DMS114 treated with DMSO at 0.1 percent for 48 hours (cell line): Measurements from ENCODE around the gene ZNF143.
"Not testable (repeated sequence)": the region's sequence is repeated elsewhere in the genome, so short reads cannot be mapped to it uniquely, and the experiment has no call there.

Source experiments
- DNase-seq: peaks from one replicate; lab custom pipeline; 2025; ENCODE audit not compliant: unreplicated experiment; lab: John Stamatoyannopoulos, UW

Gene ZNF143

DNA sequence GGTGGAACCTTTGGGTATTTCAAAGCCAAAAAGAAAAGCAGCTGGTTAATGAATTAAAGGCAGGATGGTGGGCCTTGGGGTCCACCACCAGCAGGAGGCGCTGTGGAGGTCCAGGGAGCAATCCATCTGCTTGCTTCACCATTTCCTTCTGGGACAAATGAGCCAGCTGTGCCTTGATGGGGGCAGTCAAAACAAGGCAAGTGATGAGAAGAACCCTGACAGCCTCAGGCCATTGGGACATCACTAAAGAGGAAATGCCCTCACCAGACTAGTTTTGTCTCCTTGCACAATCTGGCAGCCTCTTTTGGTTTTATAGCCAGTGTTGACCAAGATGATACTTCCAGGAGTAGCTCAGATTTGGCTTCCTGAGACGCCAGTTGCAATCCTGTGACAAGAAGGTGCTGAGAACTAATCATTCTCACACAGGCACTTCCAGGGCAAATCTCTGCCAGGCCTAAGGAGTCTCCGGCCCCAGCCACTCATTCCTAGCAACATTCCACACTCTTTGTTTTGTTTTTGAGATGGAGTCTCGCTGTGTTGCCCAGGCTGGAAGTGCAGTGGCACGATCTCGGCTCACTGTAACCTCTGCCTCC, 74.5 kb downstream of the ZNF143 start:
- DNase-seq, result no peak

DNA sequence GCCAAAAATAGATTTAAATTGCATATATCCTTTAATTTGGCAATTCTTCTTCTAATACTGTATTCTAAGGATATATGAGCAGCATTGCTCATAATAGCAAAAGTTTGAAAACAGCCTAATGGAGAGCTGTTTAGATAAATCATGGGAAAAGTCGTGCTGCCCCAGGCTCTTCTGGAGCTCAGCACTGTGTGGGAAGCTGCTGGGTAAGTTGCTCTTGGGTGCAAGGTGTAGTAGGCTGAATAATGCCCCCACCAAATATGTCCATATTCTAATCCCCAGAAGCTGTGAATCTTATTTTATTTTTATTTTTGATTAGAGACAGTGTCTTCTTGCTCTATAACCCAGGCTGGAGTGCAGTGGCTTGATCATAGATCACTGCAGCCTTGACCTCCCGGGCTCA, 77.7 kb downstream of the ZNF143 start:
- no peak for DNase-seq

DNA sequence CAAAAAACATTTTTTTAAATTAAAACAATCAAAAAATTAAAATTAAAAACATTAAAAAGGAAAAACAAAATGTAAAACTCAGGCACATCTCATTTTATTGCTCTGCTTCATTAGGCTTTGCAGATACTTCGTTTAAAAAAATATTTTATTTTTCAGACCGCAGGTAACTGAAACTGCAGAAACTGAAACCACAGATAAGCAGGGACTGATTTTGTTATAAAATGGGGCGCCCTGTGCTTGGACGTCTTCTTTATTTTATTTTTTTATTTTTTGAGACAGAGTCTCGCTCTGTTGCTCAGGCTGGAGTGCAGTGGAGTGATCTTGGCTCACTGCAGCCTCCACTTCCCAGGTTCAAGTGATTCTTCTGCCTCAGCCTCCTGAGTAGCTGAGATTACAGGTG, 88.4 kb downstream of the ZNF143 start:
- DNase-seq, result not testable (repeated sequence)

DNA sequence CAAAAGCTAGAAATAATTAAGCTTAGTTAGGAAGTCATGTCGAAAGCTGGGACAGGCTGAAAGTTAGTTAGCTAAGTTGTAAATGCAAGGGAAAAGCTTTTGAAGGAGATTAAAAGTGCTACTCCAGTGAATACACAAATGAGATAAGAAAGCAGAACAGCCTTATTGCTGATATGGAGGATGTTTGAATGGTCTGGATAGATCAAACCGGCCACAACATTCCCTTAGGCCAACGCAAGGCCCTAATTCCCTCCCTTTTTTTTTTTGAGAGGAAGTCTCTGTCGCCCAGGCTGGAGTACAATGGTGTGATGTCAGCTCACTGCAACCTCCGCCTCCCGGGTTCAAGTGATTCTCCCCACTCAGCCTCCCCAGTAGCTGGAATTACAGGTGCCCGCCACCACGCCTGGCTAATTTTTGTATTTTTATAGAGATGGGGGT, 89.4 kb downstream of the ZNF143 start:
- no peak for DNase-seq

DNA sequence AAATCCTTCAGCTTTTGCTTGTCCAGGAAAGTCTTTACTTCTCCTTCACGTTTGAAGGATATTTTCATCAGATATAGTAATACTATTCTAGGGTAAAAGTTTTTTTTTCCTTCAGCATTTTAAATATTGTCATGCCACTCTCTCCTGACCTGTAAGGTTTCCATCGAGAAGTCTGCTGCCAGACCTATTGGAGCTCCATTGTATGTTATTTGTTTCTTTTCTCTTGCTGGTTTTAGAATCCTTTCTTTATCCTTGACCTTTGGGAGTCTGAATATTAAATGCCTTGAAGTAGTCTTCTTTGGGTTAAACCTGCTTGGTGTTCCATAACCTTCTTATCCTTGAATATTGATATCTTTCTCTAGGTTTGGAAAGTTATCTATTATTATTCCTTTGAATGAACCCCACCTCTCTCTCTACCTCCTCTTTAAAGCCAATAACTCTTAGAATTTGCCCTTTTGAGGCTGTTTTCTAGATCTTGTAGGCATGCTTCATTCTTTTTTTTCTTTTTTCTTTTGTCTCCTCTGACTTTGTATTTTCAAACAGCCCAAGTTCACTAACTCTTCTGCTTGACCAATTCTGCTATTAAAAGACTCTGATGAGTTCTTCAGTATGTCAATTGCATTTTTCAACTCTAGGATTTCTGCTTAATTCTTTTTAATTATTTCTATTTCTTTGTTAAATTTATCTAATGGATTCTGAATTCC, 100.6 kb downstream of the ZNF143 start:
- no peak for DNase-seq

DNA sequence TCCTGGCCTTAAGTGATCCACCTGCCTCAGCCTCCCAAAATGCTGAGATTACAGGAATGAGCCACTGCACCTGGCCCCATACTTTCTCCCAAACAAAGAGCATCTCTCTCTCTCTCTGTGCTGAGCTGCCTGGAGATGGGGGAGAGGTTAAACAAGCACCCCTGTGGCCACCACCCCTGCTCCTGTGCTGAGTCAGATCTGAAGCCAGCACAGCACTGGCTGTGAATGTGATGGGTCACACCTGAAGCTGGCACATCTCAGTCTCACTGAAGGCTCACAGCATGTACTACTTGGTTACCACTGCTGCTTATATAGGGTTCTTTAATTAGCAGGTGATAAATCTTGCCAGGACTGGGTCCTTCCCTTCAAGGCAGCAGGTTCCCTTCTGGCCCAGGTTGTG, 101.9 kb downstream of the ZNF143 start:
- DNase-seq, result no peak

DNA sequence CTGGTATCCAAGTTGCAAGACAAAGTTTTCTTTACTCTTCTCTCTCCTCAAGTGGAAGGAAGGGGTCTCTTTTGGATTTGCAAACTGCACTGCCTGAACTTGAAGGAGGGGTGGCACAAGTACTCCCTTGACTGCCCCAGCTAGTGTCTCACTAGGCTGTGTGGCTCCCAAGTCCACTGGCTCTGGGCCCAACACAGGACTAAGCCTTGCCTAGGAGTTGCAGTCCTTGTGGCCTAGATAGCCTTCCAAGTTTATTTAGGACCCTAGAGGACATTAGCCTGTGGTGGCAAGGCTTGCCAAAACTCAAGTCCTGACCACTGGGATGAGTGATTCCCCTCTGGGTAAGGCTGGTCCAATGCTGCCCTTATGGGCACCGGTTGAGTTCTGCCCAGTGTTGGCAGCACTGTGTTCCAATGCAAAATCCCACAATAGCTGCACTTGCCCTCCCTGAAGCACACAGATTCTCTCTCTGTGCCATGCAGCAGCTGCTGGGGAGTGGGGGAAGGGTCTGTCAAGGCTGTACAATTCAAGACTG, 102.5 kb downstream of the ZNF143 start:
- DNase-seq, result no peak

DNA sequence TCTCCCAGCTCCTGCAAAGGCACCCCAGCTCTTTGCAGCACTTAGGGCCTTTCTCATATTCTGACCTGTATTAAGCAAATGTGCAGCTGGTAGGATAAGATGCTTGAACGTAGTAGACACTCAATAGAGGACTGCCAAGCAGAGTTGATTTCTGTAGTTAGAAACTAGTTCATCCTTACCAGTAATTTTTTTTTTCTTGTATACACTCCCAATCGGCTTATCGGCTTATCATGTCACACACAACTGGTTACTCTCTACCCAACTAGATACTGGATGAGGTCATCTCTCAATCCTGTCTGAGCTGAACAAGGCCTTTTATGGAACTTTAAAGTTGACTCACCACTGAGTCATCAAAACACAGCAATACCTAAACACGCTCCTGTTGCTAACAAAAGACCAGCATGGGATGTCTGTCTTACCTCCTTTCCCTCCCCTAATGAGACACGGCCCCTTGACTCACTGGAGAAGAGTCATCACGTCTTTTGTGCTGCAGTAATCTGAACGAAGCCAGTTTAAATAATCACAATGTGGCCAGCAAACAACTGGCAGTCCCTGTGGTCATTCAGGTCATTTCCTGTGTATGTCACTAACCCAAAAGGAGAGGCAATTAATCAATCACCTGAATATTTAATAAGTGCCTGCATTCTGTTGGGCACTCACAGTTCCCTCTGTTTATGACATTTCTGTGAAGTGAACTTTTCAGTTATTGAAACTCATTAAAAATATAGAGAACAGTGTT, 105.2 kb downstream of the ZNF143 start:
- no peak for DNase-seq

DNA sequence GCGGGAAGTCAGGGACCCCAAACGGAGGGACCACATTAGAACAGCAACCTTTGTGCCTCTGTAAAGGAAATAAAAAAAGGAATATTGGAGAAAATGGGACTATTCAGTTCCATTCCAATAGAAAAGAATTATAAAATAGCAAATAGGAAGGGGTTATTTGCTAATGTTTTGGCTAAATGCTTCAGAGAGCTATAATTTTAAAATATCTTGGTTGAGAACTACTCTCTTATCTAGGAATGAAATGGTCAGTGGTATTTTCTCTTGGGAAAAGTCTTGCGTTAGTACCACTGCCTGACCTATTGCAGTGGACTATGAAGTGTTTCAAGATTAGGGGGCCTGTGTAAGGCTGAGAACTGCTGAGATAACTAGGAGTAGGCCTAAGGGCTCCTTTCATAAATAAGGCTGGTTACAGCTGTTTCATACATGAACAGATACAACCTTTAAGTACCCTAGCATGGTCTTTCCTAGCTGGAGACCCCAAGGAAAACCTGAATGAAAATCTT, 105.8 kb downstream of the ZNF143 start:
- no peak for DNase-seq

DNA sequence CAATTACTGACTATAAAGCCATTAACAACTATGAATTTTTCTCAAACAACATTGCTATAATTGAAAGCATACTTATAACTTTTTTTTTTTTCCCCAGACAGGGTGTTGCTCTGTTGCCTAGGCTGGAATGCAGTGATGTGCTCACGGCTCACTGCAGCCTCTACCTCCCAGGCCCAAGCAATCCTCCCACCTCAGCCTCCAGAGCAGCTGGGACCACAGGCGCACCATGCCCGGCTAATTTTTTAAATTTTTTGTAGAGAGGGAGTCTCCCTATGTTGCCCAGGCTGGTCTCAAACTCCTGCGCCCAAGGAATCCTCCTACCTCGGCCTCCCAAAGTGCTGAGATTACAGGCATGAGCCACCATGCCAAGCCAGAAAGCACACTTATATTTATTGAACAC, 106.6 kb downstream of the ZNF143 start:
- DNase-seq, result no peak

DNA sequence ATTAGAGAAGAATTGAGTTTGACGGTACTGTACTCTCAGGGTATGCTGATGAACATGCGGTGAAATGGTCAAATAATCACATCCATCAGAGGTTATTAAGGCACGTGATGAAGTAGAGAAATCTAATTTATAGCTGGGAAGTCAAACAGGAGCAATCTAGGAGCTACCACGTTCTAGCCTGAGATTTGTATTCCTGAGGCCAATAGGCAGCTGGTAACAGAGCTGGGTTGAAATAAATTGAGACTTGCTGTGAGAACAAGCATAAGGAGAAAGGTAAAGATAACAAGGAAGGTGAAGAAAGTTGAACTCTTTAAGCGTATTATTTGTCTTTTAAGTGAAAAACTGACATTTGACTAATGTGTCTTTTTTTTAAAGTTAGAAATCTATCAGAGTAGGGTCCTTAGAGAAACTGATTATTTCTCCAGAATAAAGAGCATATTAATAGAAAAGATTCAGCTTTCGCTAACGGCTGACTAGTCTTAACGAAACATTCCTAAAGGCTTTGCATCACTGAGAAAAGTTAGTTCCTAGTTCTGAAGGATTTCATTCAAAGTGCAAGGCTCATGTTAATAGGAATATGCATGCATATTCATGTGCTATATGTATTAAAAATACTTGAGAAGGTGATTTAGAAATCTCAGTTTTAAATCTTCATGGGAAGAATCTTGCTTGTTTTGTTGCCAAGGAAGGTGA, 107.5 kb downstream of the ZNF143 start:
- DNase-seq, result no peak

DNA sequence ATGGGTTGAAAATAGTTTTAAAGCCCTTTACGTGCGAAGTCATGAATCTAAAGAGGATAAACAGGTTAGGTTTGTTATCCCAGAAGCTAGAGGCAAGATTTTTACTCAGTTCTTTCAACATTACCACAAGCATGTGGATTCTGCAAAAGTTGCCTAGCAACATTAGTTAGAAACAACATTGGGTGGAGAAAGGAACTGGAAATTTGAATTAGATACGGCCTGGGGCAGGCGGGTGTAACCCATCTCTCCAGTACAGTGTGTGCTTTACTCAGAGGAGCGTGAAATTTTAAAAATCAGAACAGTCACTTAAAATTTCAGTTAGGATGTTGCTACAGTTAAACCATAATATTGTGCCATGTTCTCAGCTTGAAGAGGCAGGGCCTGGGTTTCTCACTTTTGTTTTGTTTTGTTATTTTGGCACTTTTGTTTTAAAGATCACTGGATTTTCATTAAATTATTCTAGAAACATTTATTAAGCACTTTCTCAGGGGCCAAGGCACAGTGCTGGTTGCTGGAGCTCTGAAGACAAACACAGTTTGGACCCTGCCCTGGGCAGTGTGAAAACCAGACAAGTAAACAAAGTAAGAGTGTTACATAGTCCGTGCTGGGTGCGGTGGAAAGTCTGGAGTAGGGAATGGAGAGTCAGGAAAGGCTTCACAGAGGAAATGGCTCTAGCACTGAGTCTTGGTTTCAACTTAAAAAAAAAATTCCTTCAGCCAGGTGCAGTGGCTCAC, 108.2 kb downstream of the ZNF143 start:
- DNase-seq, result no peak

DNA sequence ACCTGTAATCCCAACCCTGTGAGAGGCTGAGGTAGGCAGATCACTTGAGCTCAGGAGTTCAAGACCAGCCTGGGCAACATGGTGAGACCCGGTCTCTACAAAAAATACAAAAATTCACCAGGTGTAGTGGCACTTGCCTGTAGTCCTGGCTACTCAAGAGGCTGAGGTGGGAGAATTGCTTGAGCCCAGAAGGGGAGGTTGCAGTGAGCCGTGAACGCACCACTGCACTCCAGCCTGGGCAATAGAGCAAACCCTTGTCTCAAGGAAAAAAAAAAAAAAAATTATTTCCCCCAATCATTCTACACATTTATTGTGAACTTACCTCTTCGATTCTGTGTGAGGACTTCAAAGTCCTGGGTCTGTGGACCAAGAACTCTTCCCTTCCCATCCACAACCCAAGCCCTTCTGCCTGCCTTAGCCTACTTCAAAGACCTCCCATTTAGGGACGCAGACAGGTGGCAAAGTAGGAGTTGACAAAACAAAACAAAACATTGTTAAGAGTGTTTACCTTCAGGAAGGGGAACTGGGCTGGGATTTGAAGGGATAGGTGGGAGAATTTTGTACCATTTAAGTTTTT, 108.9 kb downstream of the ZNF143 start:
- no peak for DNase-seq

DNA sequence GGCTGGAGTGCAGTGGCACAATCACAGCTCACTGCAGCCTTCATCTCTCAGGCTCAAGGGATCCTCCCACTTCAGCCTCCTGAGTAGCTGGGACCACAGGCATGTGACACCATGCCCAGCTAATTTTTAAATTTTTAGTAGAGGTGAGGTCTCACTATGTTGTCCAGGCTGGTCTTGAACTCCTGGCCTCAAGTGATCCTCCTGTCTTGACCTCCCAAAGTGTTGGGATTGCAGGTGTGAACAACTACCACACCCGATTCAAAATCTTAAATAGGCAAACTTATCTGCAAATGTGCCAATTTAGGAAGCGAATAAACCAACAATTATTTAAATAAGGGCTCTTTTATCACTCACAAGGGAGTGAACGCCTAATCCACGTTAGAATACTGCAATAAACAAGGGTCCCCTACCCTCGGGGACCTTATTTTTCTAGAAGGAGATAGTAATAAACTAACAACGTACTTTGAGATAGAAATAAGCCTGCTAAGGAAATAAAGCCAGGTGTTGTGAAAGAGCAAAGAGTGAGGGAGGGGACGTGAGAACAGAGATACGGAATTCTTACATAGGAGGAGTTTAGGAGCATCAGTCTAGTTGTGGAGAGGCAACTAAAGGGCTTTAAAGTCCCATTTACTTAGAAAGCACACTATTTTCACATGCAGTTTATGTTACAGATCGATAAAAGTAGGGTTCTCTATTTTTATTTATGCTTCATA, 109.7 kb downstream of the ZNF143 start:
- DNase-seq, result no peak

DNA sequence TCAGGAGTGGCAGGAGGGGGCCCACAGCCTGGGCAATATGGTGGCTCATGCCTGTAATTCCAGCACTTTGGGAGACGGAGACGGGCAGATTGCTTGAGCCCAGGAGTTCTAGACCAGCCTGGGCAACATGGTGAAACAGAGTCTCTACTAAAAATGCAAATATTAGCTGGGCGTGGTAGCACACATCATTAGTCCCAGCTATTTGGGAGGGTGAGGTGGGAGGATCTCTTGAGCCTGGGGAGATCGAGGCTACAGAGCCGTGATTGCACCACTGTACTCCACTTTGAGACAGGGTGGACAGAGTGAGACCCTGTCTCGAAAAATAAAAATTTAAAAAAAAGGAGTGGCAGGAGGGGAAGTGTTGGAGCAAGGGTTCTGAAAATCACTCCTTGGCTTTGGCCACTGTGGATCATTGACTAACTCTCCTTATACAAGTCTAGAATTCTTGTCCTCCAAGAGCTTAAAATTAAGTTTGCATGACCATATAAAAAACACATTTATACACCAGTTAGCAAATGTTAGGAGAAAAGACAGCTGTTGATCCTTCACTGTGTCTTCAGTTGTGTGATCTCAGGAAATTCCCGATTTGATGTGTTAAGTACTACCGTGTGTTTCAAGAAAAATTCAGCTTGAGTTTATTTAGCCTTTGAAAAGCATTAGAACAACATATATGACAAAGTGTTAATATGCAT, 110.4 kb downstream of the ZNF143 start:
- no peak for DNase-seq

DNA sequence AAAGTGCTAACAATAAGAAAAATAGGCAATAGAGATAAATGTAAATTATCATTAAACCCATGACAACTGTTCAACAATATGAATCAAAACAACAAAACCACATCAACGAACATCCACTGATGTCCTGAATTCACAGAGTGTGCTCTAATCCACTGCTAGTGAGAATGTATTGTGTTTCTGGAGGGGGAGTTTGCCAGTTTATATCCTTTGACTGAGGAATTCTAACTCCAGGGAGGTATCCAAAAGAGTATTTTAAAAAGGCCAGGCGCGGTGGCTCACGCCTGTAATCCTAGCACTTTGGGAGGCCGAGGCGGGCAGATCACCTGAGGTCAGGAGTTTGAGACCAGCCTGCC, 110.9 kb downstream of the ZNF143 start:
- DNase-seq, result no peak

DNA sequence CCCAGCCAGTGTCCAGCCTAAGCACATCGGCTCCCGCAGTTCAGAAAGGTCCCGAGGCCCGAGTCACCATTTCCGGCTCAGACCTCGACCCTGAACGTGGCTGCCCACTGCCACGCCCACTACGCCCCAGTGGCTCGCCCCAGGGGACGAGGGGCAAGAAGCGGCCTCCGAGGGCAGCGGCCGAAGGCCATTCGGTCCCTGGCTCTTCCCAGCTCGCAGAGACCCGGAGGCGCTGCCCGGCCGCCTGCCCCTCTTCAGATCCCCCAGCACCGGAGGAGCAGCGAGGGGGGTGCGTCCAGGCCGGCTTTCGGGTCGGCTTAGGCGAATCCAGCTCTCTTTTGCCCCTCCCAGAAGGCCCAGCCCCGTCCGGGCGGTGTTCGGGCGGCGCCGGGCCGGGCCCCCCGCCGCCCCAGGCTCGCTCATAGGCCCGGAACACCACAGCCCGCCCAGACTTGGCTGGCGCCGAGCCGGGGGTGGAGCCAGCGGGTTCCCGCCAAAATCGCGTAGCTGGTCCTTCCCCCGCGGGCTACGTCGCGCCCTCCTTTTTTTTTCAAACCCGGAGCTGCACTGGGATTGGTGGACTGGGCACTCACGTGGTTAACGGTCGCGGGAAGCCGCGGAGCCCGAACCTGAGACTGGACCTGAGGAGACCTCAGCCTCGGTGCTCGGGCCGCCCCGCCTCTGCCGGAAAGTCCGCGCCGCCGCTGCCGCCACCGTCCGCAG, 112.4 kb downstream of the ZNF143 start, which contains the start of gene WEE1:
WEE1 (plus strand) TSS at position 619 of the 723 bp plus-strand sequence. CDS start 264 bp downstream, outside the sequence.
- DNase-seq, result peak; percentile 82
